GM19463 (cell line): ENCODE measurements around the gene TMTC2.

Source experiments
- ATAC-seq: cut with Tn5 transposase; IDR thresholded peaks from one replicate; pipeline ENCODE4 v1.9.1; 2021; ENCODE audit warnings: mild to moderate bottlenecking, moderate library complexity; ENCODE audit not compliant: unreplicated experiment

Gene TMTC2

DNA sequence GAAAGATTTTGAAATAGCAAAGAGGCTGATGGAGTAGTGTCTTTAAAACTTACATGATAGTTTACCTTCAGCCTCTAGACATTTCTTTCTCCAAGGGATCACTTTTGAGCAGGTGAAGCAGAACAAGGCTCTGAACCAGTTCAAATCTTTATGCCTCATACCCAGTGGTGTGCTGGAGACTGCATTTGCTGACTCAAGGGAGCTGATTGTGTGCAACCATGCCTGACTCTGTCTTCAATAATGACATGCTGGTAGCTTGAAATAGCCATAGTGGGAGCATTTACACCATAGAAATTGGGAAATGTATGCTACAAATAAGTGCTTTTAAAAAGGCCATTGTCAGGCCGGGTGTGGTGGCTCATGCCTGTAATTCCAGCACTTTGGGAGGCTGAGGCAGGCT is 482.0 kb downstream of the TMTC2 start:
- ATAC-seq: no peak

DNA sequence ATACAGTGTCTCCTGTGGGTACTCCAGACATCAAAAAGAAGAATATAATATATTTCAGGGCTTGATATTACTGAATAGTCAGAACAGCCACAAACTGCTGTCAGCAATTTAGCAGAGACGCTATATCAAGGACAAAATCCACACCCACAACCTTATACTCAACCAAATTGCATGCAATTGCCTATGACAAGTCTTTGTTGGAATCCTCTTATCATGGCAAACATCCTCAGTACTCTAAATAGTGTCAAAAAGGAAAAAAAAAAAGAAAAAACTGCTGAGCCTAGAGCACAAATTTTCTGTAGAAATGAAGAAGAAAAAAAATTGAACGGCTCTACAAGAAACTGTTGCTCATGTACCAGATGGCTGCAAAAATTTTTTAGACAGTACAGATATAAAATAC is 485.7 kb downstream of the TMTC2 start:
- no peak for ATAC-seq

DNA sequence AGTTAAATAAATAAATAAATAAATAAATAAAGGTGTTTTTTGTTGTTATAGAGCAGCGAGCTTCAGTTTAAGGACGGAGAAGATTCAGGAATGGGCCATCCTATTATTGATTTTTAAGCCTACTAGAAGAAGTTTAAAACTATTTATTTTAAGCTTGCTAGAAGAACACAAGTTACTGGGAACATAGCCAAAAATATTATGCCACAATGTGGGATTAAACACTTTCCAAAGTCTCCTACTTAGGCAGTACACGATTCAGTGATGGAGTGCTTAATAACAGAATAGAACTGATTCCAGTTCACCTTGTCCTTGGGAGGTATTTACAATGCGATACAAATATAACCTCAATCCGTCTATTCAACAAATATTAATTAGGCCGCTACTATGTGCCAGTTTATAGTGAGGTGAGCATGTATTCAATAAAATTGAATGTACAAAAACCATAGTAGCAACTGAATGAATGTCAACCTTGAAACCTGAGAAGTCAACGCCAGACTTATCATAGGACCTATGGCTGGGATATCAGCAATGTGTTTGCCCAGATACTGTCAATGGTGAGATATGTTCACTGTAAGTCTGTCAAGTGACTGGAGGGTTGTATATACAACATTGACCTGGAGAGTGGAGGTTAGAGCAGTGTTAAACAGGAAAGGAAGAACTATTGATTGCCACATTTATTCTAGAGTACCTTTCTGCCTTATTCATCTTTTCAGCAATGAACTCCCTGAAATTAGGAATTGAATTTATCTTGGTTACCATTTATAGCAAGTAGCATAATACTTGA is 486.4 kb downstream of the TMTC2 start:
- no peak for ATAC-seq

DNA sequence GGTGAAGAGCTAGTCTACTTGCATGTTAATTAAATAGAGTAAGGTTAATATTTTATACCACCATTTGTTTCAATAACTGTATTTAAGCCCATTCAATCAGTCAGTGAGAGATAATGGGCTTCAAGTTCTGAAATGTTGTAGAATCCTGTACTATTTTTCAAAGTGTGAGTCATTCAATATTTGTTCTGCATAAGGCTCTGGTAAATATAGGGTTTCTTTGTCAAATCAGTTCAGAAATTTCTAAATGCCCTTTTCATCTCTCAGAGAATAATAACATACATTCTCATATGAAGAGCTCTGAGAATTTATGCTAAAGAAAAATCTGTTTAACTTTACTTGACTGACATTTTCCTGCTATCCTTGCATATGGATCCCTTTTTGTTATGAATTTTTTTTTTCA is 493.3 kb downstream of the TMTC2 start:
- no peak for ATAC-seq

DNA sequence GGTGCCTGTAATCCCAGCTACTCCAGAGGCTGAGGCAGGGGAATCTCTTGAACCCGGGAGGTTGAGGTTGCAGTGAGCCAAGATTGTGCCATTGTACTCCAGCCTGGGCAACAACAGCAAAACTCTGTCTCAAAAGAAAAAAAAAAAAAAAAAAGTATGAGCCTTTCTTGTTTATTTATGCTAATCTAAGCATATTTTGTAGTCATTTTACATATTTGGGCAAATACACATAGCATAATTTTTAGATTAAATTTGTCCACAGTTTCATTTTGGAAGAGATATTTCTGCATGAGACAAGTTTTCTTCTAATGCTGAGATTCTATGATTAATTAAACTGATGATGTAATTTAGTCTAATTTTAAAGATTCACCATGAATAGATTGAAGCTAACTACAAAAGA is 494.4 kb downstream of the TMTC2 start:
- ATAC-seq: no peak

DNA sequence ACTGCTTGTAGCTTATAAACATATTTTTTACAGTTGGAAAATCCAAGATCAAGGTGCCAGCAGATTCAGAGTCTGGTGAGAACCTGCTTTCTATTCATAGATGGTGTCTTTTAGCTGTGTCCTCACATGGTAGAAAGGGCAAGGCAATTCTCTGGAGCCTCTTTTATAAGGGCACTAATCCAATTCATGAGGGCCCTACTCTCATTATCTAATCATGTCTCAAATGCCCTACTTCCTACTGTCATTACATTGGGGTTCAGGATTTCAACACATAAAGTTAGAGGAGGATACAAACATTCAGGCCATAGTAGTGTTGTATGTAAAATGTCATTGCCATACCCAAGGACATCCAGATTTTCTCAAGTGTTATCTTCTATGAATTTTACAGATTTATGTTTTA is 496.4 kb downstream of the TMTC2 start:
- ATAC-seq: no peak
